Neuronal stem cell (in vitro differentiated cells): ENCODE data around the gene NRM.

Experiments
- DNase-seq: peaks from one replicate; pipeline ENCODE4 v3.0.0-alpha.2; 2013; ENCODE audit warnings: low spot score
- H2AFZ ChIP-seq: one replicate; pipeline ENCODE4 v1.6.1; 2013; ENCODE audit warnings: mild to moderate bottlenecking, low read length, inconsistent platforms
- H2AK5ac ChIP-seq: 2 replicates; pipeline ENCODE4 v1.6.1; 2013; ENCODE audit warnings: low read depth, mild to moderate bottlenecking, inconsistent platforms, low read length, moderate library complexity, mixed read lengths
- H2BK120ac ChIP-seq: 2 replicates; pipeline ENCODE4 v1.6.1; 2013; ENCODE audit warnings: low read depth, mild to moderate bottlenecking, inconsistent platforms, low read length, moderate library complexity, mixed read lengths
- H2BK12ac ChIP-seq: one replicate; pipeline ENCODE4 v1.6.1; 2013; ENCODE audit warnings: low read length, inconsistent platforms
- H2BK15ac ChIP-seq: 2 replicates; pipeline ENCODE4 v1.6.1; 2013; ENCODE audit warnings: mild to moderate bottlenecking, low read length, inconsistent platforms, mixed read lengths
- H2BK5ac ChIP-seq: one replicate; pipeline ENCODE4 v1.6.1; 2013; ENCODE audit warnings: inconsistent platforms, mild to moderate bottlenecking, low read length, moderate library complexity
- H3K14ac ChIP-seq: one replicate; pipeline ENCODE4 v1.6.1; 2013; ENCODE audit warnings: low read length, inconsistent platforms
- H3K18ac ChIP-seq: 2 replicates; pipeline ENCODE4 v1.6.1; 2013; ENCODE audit warnings: low read length, inconsistent platforms
- H3K23ac ChIP-seq: 2 replicates; pipeline ENCODE4 v1.6.1; 2013; ENCODE audit warnings: low read depth, mild to moderate bottlenecking, mixed read lengths, low read length, inconsistent platforms; ENCODE audit not compliant: poor library complexity
- H3K27ac ChIP-seq: replicated peaks from 3 replicates; pipeline ENCODE4 v1.5.1; 2013; ENCODE audit warnings: low read length, inconsistent platforms
- H3K27me3 ChIP-seq, 3 experiments: 2 replicates each; pipeline ENCODE4 v1.6.1; 2013; ENCODE audit warnings: low read length in 3 of 3, mild to moderate bottlenecking in 2 of 3, inconsistent platforms in 1 of 3, low read depth in 1 of 3, mixed read lengths in 1 of 3, moderate library complexity in 1 of 3; ENCODE audit not compliant: control insufficient read depth in 3 of 3, insufficient read depth in 3 of 3
- H3K36me3 ChIP-seq, 2 donors: replicated peaks in 1 of 2; 2 replicates each; pipeline ENCODE4 v1.6.1; 2013; ENCODE audit warnings: low read length in 2 of 2; ENCODE audit not compliant: control insufficient read depth in 2 of 2, insufficient read depth in 2 of 2
- H3K4ac ChIP-seq: 2 replicates; pipeline ENCODE4 v1.6.1; 2013; ENCODE audit warnings: inconsistent platforms, mild to moderate bottlenecking, low read length, moderate library complexity
- H3K4me1 ChIP-seq, 2 donors: 1 replicate in 1 of 2; 2 replicates in 1 of 2; pipeline ENCODE4 v1.6.1; 2013; ENCODE audit warnings: low read length in 2 of 2, low read depth in 1 of 2; ENCODE audit not compliant: control insufficient read depth in 2 of 2, insufficient read depth in 1 of 2
- H3K4me2 ChIP-seq: one replicate; pipeline ENCODE4 v1.6.1; 2013; ENCODE audit warnings: mild to moderate bottlenecking, low read length, inconsistent platforms; ENCODE audit not compliant: insufficient read depth, poor library complexity, severe bottlenecking
- H3K4me3 ChIP-seq, 2 donors: 2 replicates each; pipeline ENCODE4 v1.5.1; 2013; ENCODE audit warnings: low read length in 2 of 2, mild to moderate bottlenecking in 2 of 2, inconsistent platforms in 1 of 2, moderate library complexity in 1 of 2
- H3K79me1 ChIP-seq: one replicate; pipeline ENCODE4 v1.6.1; 2013; ENCODE audit warnings: low read depth, mild to moderate bottlenecking, inconsistent platforms, low read length, moderate library complexity
- H3K9ac ChIP-seq: one replicate; pipeline ENCODE4 v1.6.1; 2013; ENCODE audit warnings: mild to moderate bottlenecking, low read depth, low read length, inconsistent platforms; ENCODE audit not compliant: poor library complexity
- H3K9me3 ChIP-seq, 2 donors: replicated peaks in 1 of 2; 2 replicates each; pipeline versions ENCODE3 to v1.6.1; 2013; ENCODE audit warnings: low read length in 2 of 2, mild to moderate bottlenecking in 2 of 2, inconsistent platforms in 1 of 2, low read depth in 1 of 2, mixed read lengths in 1 of 2, moderate library complexity in 1 of 2; ENCODE audit not compliant: control insufficient read depth in 2 of 2, insufficient read depth in 1 of 2
- H4K8ac ChIP-seq: one replicate; pipeline ENCODE4 v1.6.1; 2013; ENCODE audit warnings: low read depth, mild to moderate bottlenecking, inconsistent platforms, low read length, moderate library complexity
- H4K91ac ChIP-seq: one replicate; pipeline ENCODE4 v1.6.1; 2013; ENCODE audit warnings: low read length, low read depth, mild to moderate bottlenecking, inconsistent platforms; ENCODE audit not compliant: poor library complexity
- WGBS, 2 donors: extraction: QIAGEN DNeasy Blood & Tissue Kit; methylation state at CpG; one replicate each; pipeline ENCODE4 v1.1.7; 2013; ENCODE audit warnings: missing lambda C conversion rate in 2 of 2, mixed read lengths in 1 of 2; ENCODE audit not compliant: insufficient read length in 2 of 2, insufficient replicate concordance in 1 of 2; ENCODE audit errors: extremely low coverage in 2 of 2; 5-methylcytosine and 5-hydroxymethylcytosine counted together

NRM gene

GRCh38 chr6:30679765-30680535 is 10.8 kb downstream of the NRM start:
- peak overlapping the region; percentile 29 for H3K18ac ChIP-seq
- H4K91ac ChIP-seq = no peak overlapping the region
- no peak overlapping the region for H3K14ac ChIP-seq
- H3K9me3 ChIP-seq = no peaks in the 10 kb centered on the region
- H3K27ac ChIP-seq = peak overlapping the region; percentile 10
- H3K4me2 ChIP-seq = no peak overlapping the region
- H3K4ac ChIP-seq = no peak overlapping the region
- H2AK5ac ChIP-seq = no peak overlapping the region
- no peak overlapping the region for H3K4me3 ChIP-seq
- H2BK120ac ChIP-seq = no peak overlapping the region
- no peaks in the 10 kb centered on the region for H3K79me1 ChIP-seq
- H3K9ac ChIP-seq = peak overlapping the region; percentile 27
- H3K27me3 ChIP-seq = no peaks in the 10 kb centered on the region
- DNase-seq = no peak
- H3K36me3 ChIP-seq = peaks cover 23 to 70% of the 10 kb centered on the region in 2 donors
- no peak overlapping the region for H2BK15ac ChIP-seq
- H3K4me1 ChIP-seq = peaks cover 30 to 35% of the 10 kb centered on the region in 2 donors
- no peak overlapping the region for H3K23ac ChIP-seq
- no CpG with 5 or more reads among the region's 7 CpGs for WGBS, 2 donors
- H4K8ac ChIP-seq = no peak overlapping the region
- peak overlapping the region; percentile 19 for H2BK5ac ChIP-seq
- no peak overlapping the region for H2BK12ac ChIP-seq
- no peak overlapping the region for H2AFZ ChIP-seq

- Histone ChIP-seq H2BK12ac (no peak overlapping the region), H4K91ac (no peak overlapping the region), H3K27ac (no peak overlapping the region), H2AFZ (no peak overlapping the region), H4K8ac (no peak overlapping the region), H2BK120ac (peak overlapping the region; percentile 62), H3K9ac (no peak overlapping the region), H3K4me2 (peak overlapping the region; percentile 14), H2BK5ac (peak overlapping the region; percentile 19), H2BK15ac (no peak overlapping the region), H3K9me3 (no peaks in the 10 kb centered on the region), H3K23ac (no peak overlapping the region), H3K14ac (no peak overlapping the region), H3K27me3 (no peaks in the 10 kb centered on the region), H3K4ac (no peak overlapping the region), H3K36me3 (peaks cover 23 to 66% of the 10 kb centered on the region in 2 donors), H2AK5ac (peak overlapping the region; percentile 65), H3K79me1 (no peaks in the 10 kb centered on the region), H3K18ac (peak overlapping the region; percentile 84), H3K4me1 (peaks cover 24 to 30% of the 10 kb centered on the region in 2 donors), H3K4me3 (no peak overlapping the region)
- no CpG with 5 or more reads among the region's 31 CpGs for WGBS, 2 donors
- DNase-seq = peak; percentile 71
These were observed 11.6 kb downstream of the NRM start for GRCh38 chr6:30678964-30679726.

- Histone ChIP-seq H2BK15ac (no peak overlapping the region), H3K4me3 (no peak overlapping the region), H3K9me3 (no peaks in the 10 kb centered on the region), H3K18ac (no peak overlapping the region), H2BK5ac (peak overlapping the region; percentile 24), H3K4me2 (no peak overlapping the region), H3K4ac (no peak overlapping the region), H2BK12ac (no peak overlapping the region), H3K79me1 (peaks cover 6% of the 10 kb centered on the region), H4K91ac (no peak overlapping the region), H2AK5ac (no peak overlapping the region), H3K36me3 (peaks cover 23 to 54% of the 10 kb centered on the region in 2 donors), H3K9ac (no peak overlapping the region), H3K27me3 (no peaks in the 10 kb centered on the region), H3K4me1 (peaks cover 8 to 12% of the 10 kb centered on the region in 2 donors), H3K23ac (no peak overlapping the region), H3K27ac (no peak overlapping the region), H2BK120ac (no peak overlapping the region), H3K14ac (no peak overlapping the region), H4K8ac (no peak overlapping the region), H2AFZ (no peak overlapping the region)
- DNase-seq = no peak
- WGBS, 2 donors = no CpG with 5 or more reads among the region's 10 CpGs
These were observed 14.0 kb downstream of the NRM start for GRCh38 chr6:30676660-30677285.
